Measurements from ENCODE around the gene GMNN.

Gene GMNN

GRCh38 chr6:24833711-24834386 lies 59.1 kb downstream of the GMNN start:
- Histone ChIP-seq H3K79me2 (ENCODE audit: insufficient read depth, low read length) (no peaks in the 10 kb centered on the region), H4K20me1 (ENCODE audit: low read depth, low read length) (no peaks in the 10 kb centered on the region), H3K9me2 (replicated peaks; ENCODE audit: insufficient read depth, low read length) (no peaks in the 10 kb centered on the region), H3K4me3 (ENCODE audit: insufficient read depth, low read length, poor library complexity, severe bottlenecking) (no peak overlapping the region), H3K9ac (ENCODE audit: low read length) (no peak overlapping the region), H3K9me3 (ENCODE audit: insufficient read depth, low read length) (no peaks in the 10 kb centered on the region), H3K27me3 (ENCODE audit: low read length) (no peaks in the 10 kb centered on the region), H2AFZ (ENCODE audit: low read depth, low read length, severe bottlenecking) (no peak overlapping the region), H3F3A (ENCODE audit: insufficient read depth) (peaks cover 11% of the 10 kb centered on the region), H3K4me2 (ENCODE audit: low read depth, low read length, poor library complexity, severe bottlenecking) (no peak overlapping the region), H3K27ac (ENCODE audit: low read depth, low read length) (no peak overlapping the region), H3K36me3 (ENCODE audit: low read length) (peaks cover 65% of the 10 kb centered on the region)
- TF ChIP-seq EZH2phosphoT487 (conservative IDR thresholded peaks at IDR 0.05; ENCODE audit: low read length), result no peak
- TF ChIP-seq, protein P1, sequence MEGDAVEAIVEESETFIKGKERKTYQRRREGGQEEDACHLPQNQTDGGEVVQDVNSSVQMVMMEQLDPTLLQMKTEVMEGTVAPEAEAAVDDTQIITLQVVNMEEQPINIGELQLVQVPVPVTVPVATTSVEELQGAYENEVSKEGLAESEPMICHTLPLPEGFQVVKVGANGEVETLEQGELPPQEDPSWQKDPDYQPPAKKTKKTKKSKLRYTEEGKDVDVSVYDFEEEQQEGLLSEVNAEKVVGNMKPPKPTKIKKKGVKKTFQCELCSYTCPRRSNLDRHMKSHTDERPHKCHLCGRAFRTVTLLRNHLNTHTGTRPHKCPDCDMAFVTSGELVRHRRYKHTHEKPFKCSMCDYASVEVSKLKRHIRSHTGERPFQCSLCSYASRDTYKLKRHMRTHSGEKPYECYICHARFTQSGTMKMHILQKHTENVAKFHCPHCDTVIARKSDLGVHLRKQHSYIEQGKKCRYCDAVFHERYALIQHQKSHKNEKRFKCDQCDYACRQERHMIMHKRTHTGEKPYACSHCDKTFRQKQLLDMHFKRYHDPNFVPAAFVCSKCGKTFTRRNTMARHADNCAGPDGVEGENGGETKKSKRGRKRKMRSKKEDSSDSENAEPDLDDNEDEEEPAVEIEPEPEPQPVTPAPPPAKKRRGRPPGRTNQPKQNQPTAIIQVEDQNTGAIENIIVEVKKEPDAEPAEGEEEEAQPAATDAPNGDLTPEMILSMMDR (IDR thresholded peaks at IDR 0.05; ENCODE audit: insufficient read depth, low read length, poor library complexity, severe bottlenecking), result no peak
